OCI-LY1 (cell line): ENCODE data around the gene NT5DC1.

Source experiments
- H2AFZ ChIP-seq: fragments of 200-600 bp; sonication (generic), shearing (Covaris generic); 2 replicates; pipeline ENCODE4 v1.6.0; 2014; ENCODE audit warnings: antibody characterized with exemption, mild to moderate bottlenecking, low read length
- H3F3A ChIP-seq: fragments of 200-600 bp; sonication (generic), shearing (Covaris generic); 2 replicates; pipeline ENCODE4 v1.6.0; 2014; ENCODE audit warnings: mild to moderate bottlenecking, antibody characterized with exemption, low read length, moderate library complexity; ENCODE audit not compliant: insufficient read depth
- H3K27ac ChIP-seq: fragments of 200-600 bp; sonication (generic); 2 replicates; pipeline ENCODE4 v1.5.1; 2014; ENCODE audit warnings: low read length, mixed run types, mild to moderate bottlenecking, low read depth; ENCODE audit not compliant: poor library complexity, severe bottlenecking
- H3K27me3 ChIP-seq: fragments of 200-600 bp; sonication (generic); 2 replicates; pipeline ENCODE4 v1.6.0; 2014; ENCODE audit warnings: antibody characterized with exemption, mild to moderate bottlenecking, low read length, moderate library complexity; ENCODE audit not compliant: insufficient read depth
- H3K36me3 ChIP-seq: fragments of 200-600 bp; sonication (generic); 2 replicates; pipeline ENCODE4 v1.6.1; 2014; ENCODE audit warnings: mild to moderate bottlenecking, antibody characterized with exemption, low read length, moderate library complexity, mixed read lengths; ENCODE audit not compliant: insufficient read depth
- H3K4me1 ChIP-seq: fragments of 200-600 bp; sonication (generic); 2 replicates; pipeline ENCODE4 v1.5.1; 2014; ENCODE audit warnings: mild to moderate bottlenecking, low read length, moderate library complexity; ENCODE audit not compliant: insufficient read depth, severe bottlenecking
- H3K4me2 ChIP-seq: fragments of 200-600 bp; sonication (generic), shearing (Covaris generic); 2 replicates; pipeline ENCODE4 v1.6.1; 2014; ENCODE audit warnings: low read length
- H3K4me3 ChIP-seq: fragments of 200-600 bp; sonication (generic); 2 replicates; pipeline ENCODE4 v1.5.1; 2014; ENCODE audit warnings: low read length, low read depth, mild to moderate bottlenecking, mixed read lengths; ENCODE audit not compliant: poor library complexity, severe bottlenecking
- H3K79me2 ChIP-seq: fragments of 200-600 bp; shearing (Covaris generic); 2 replicates; pipeline ENCODE4 v1.6.1; 2016; ENCODE audit warnings: mixed run types, low read length, mixed read lengths; ENCODE audit not compliant: insufficient read depth
- H3K9ac ChIP-seq: fragments of 200-600 bp; sonication (generic), shearing (Covaris generic); 2 replicates; pipeline ENCODE4 v1.6.1; 2014; ENCODE audit warnings: mild to moderate bottlenecking, low read length, mixed read lengths
- H3K9me2 ChIP-seq: fragments of 200-600 bp; sonication (generic), shearing (Covaris generic); 2 replicates; pipeline ENCODE4 v1.6.1; 2014; ENCODE audit warnings: low read depth, mild to moderate bottlenecking, low read length, mixed read lengths
- H3K9me3 ChIP-seq: fragments of 200-600 bp; shearing (Covaris generic); 2 replicates; pipeline ENCODE4 v1.6.1; 2014; ENCODE audit warnings: low read length, mixed read lengths
- H4K20me1 ChIP-seq: fragments of 200-600 bp; sonication (generic), shearing (Covaris generic); 2 replicates; pipeline ENCODE4 v1.6.0; 2016; ENCODE audit warnings: mild to moderate bottlenecking, low read length; ENCODE audit not compliant: insufficient read depth
- EZH2 ChIP-seq: fragments of 200-600 bp; sonication (generic), shearing (Covaris generic); IDR thresholded peaks from 2 replicates; pipeline ENCODE4 v1.8.0; 2017; ENCODE audit warnings: borderline replicate concordance, mixed run types, mild to moderate bottlenecking, antibody characterized with exemption, low read length, moderate library complexity, mixed read lengths
- TF ChIP-seq, protein P1 (sequence below): fragments of 200-600 bp; sonication (generic), shearing (Covaris generic); IDR thresholded peaks from 2 replicates; pipeline ENCODE4 v1.5.1; 2017; ENCODE audit warnings: mild to moderate bottlenecking, antibody characterized with exemption, low read length, moderate library complexity, mixed read lengths

The NT5DC1 gene

DNA sequence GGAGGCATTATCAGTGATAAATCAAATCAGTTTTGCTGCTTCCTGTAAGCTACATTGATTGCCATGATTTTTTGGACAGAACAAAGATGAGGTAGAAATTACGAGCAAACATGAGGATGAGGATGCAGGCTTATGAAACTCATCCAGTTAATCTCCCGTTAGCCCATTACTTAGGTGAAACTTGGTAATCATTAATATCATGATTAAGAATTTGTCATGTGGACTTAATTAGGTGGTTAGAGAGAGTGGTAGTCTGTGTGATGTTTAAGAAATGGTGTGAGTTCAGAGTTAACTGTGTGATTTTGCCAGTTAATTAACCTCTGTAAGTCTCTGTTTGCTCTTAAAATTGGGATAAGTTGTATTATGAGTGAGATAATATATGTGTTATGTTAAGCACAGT is 91.2 kb downstream of the NT5DC1 start:
- Histone ChIP-seq H3K27ac (no peak overlapping the region), H3K4me2 (no peak overlapping the region), H3F3A (no peaks in the 10 kb centered on the region), H4K20me1 (no peaks in the 10 kb centered on the region), H3K4me3 (no peak overlapping the region), H3K9ac (no peak overlapping the region), H3K36me3 (no peaks in the 10 kb centered on the region), H3K4me1 (no peaks in the 10 kb centered on the region), H3K9me2 (no peaks in the 10 kb centered on the region), H3K79me2 (no peaks in the 10 kb centered on the region), H3K9me3 (no peaks in the 10 kb centered on the region), H2AFZ (no peak overlapping the region), H3K27me3 (no peaks in the 10 kb centered on the region)
- TF ChIP-seq EZH2, result no peak
- TF ChIP-seq, protein P1, sequence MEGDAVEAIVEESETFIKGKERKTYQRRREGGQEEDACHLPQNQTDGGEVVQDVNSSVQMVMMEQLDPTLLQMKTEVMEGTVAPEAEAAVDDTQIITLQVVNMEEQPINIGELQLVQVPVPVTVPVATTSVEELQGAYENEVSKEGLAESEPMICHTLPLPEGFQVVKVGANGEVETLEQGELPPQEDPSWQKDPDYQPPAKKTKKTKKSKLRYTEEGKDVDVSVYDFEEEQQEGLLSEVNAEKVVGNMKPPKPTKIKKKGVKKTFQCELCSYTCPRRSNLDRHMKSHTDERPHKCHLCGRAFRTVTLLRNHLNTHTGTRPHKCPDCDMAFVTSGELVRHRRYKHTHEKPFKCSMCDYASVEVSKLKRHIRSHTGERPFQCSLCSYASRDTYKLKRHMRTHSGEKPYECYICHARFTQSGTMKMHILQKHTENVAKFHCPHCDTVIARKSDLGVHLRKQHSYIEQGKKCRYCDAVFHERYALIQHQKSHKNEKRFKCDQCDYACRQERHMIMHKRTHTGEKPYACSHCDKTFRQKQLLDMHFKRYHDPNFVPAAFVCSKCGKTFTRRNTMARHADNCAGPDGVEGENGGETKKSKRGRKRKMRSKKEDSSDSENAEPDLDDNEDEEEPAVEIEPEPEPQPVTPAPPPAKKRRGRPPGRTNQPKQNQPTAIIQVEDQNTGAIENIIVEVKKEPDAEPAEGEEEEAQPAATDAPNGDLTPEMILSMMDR, result no peak

DNA sequence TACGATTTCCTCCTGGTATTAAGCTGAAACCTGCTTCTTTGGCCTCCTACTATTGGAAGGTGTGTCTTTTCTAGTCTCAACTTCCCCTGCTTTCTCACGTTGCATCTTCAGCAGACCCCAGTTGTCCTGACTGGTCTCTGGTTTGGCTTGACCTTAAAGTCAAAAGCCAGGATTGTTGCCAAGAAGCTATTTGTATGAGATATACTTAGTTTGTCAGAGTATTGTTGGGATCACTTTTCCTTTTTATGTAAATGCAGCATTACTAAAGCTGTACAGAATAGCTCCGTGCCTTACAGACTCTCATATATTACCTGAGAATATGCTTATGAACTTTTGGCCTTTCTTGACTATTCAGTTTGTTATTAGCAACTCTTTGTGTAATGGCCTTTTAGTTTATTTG is 92.1 kb downstream of the NT5DC1 start:
- TF ChIP-seq, protein P1, result no peak
- Histone ChIP-seq H3K9me3 (no peaks in the 10 kb centered on the region), H4K20me1 (no peaks in the 10 kb centered on the region), H3K9ac (no peak overlapping the region), H3F3A (no peaks in the 10 kb centered on the region), H3K4me2 (no peak overlapping the region), H3K27ac (no peak overlapping the region), H3K4me3 (no peak overlapping the region), H3K27me3 (no peaks in the 10 kb centered on the region), H3K9me2 (no peaks in the 10 kb centered on the region), H3K36me3 (no peaks in the 10 kb centered on the region), H3K79me2 (no peaks in the 10 kb centered on the region), H3K4me1 (no peaks in the 10 kb centered on the region), H2AFZ (no peak overlapping the region)

DNA sequence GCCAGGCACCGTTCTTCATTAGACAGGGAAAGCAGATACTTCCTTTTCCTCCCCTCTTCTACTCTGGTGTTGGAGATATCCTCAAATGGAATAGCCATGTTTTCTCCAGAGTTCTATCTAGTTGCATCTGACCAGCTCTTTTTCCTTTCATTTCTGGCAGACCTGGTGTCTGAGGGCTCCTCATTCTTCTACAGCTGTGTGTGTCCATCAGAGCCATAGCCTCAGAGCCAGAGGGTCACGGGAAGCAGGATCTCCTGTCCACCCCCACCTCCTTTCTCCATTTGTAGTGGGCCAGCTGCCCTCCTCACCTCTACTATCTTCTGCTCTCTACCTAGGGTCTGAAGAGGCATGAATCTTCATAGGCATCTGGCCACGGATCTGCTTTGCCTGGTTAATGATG is 96.2 kb downstream of the NT5DC1 start:
- Histone ChIP-seq H3F3A (no peaks in the 10 kb centered on the region), H3K27me3 (no peaks in the 10 kb centered on the region), H3K27ac (no peak overlapping the region), H2AFZ (no peak overlapping the region), H3K9ac (no peak overlapping the region), H3K4me2 (no peak overlapping the region), H3K4me1 (no peaks in the 10 kb centered on the region), H3K36me3 (no peaks in the 10 kb centered on the region), H3K79me2 (no peaks in the 10 kb centered on the region), H3K9me3 (no peaks in the 10 kb centered on the region), H3K9me2 (no peaks in the 10 kb centered on the region), H3K4me3 (no peak overlapping the region), H4K20me1 (no peaks in the 10 kb centered on the region)
- TF ChIP-seq EZH2, result no peak
- TF ChIP-seq, protein P1, result no peak
